ENCODE measurements around the gene TCL1A.
"Not testable (repeated sequence)": the region's sequence is repeated elsewhere in the genome, so short reads cannot be mapped to it uniquely, and the experiment has no call there.

The TCL1A gene, protein sequence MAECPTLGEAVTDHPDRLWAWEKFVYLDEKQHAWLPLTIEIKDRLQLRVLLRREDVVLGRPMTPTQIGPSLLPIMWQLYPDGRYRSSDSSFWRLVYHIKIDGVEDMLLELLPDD

GRCh38 chr14:95713596-95714371 is at the start of gene TCL1A:
TCL1A (minus strand) TSS chr14:95714125; CDS start chr14:95714066, 59 bp downstream.
- Histone ChIP-seq H3K9me3 (ENCODE audit: insufficient read depth, low read depth, low read length) (no peaks in the 10 kb centered on the region), H3K27ac (ENCODE audit: low read length) (no peak within 1 kb of the TSS), H3K9ac (ENCODE audit: low read depth, low read length) (no peak within 1 kb of the TSS), H3K4me1 (ENCODE audit: insufficient read depth, low read length) (peaks cover 2% of the 10 kb centered on the region; the same call in 1 of the 2 replicates), H3K36me3 (ENCODE audit: insufficient read depth, low read depth, low read length) (no peaks in the 10 kb centered on the region), H3K27me3 (ENCODE audit: insufficient read depth, low read length) (peaks cover 19% of the 10 kb centered on the region), H3K4me3 (ENCODE audit: low read length) (no peak within 1 kb of the TSS)

GRCh38 chr14:95763032-95763431 is 49.1 kb upstream of the TCL1A start:
- H3K27ac ChIP-seq (ENCODE audit: low read length); H3K9ac ChIP-seq (ENCODE audit: low read depth, low read length); H3K4me1 ChIP-seq (ENCODE audit: insufficient read depth, low read length); H3K9me3 ChIP-seq (ENCODE audit: insufficient read depth, low read depth, low read length); H3K27me3 ChIP-seq (ENCODE audit: insufficient read depth, low read length); H3K4me3 ChIP-seq (ENCODE audit: low read length); H3K36me3 ChIP-seq (ENCODE audit: insufficient read depth, low read depth, low read length): not testable (repeated sequence)

DNA sequence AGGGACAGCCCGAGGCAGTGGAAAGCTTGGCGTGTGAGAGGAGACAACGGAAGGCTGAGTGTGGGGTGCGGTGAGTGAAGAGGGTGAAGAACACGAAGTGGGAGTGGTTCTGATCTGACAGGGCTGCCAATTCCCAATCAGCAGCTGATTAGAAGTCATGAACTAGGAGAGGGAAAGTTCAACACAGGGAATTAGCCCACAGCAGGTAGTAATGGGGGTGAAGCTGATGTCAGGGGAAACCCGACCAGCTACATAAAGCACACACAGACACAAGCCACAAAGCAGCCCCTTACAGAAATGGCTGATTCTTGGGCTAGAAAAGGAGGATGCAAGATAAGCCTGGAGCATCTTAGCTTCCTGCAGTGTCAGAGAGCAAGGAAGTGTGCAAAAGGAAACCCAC is 47.5 kb upstream of the TCL1A start:
- no peak overlapping the region for H3K9ac ChIP-seq (ENCODE audit: low read depth, low read length)
- no peaks in the 10 kb centered on the region for H3K9me3 ChIP-seq (ENCODE audit: insufficient read depth, low read depth, low read length)
- no peak overlapping the region for H3K27ac ChIP-seq (ENCODE audit: low read length)
- H3K4me1 ChIP-seq (ENCODE audit: insufficient read depth, low read length) = no peaks in the 10 kb centered on the region
- no peaks in the 10 kb centered on the region for H3K36me3 ChIP-seq (ENCODE audit: insufficient read depth, low read depth, low read length)
- H3K4me3 ChIP-seq (ENCODE audit: low read length) = no peak overlapping the region
- no peaks in the 10 kb centered on the region for H3K27me3 ChIP-seq (ENCODE audit: insufficient read depth, low read length)

GRCh38 chr14:95760596-95760995 is 46.7 kb upstream of the TCL1A start:
- Histone ChIP-seq H3K9ac (ENCODE audit: low read depth, low read length) (no peak overlapping the region), H3K27ac (ENCODE audit: low read length) (no peak overlapping the region), H3K36me3 (ENCODE audit: insufficient read depth, low read depth, low read length) (no peaks in the 10 kb centered on the region), H3K27me3 (ENCODE audit: insufficient read depth, low read length) (no peaks in the 10 kb centered on the region), H3K4me1 (ENCODE audit: insufficient read depth, low read length) (no peaks in the 10 kb centered on the region), H3K9me3 (ENCODE audit: insufficient read depth, low read depth, low read length) (no peaks in the 10 kb centered on the region), H3K4me3 (ENCODE audit: low read length) (no peak overlapping the region)

DNA sequence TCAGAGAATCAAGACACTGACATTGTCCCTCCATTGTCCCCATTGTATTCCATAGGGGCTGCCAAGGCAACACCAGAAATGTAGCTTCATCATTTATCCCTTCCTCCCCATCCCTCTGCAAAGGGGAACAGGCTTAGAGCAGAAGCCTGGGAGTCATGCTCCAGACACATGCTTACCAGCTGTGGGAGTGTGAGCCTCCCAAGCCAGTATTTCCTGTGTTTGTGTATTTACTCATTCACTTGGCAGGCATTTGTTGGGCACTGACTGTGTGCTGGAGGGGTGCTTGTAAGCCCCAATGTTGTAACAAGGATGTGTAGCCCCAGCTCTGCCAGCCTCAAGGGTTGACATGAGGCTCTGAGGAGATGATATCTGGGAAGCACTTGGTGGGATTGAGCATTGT is 46.0 kb upstream of the TCL1A start:
- Histone ChIP-seq H3K4me3 (ENCODE audit: low read length) (no peak overlapping the region), H3K27me3 (ENCODE audit: insufficient read depth, low read length) (no peaks in the 10 kb centered on the region), H3K4me1 (ENCODE audit: insufficient read depth, low read length) (no peaks in the 10 kb centered on the region), H3K36me3 (ENCODE audit: insufficient read depth, low read depth, low read length) (no peaks in the 10 kb centered on the region), H3K9ac (ENCODE audit: low read depth, low read length) (no peak overlapping the region), H3K27ac (ENCODE audit: low read length) (no peak overlapping the region), H3K9me3 (ENCODE audit: insufficient read depth, low read depth, low read length) (no peaks in the 10 kb centered on the region)

- no peak overlapping the region for H3K27ac ChIP-seq (ENCODE audit: low read length)
- no peaks in the 10 kb centered on the region for H3K36me3 ChIP-seq (ENCODE audit: insufficient read depth, low read depth, low read length)
- peaks cover 2% of the 10 kb centered on the region; the same call in 1 of the 2 replicates for H3K4me1 ChIP-seq (ENCODE audit: insufficient read depth, low read length)
- no peak overlapping the region for H3K9ac ChIP-seq (ENCODE audit: low read depth, low read length)
- no peak overlapping the region for H3K4me3 ChIP-seq (ENCODE audit: low read length)
- no peaks in the 10 kb centered on the region for H3K27me3 ChIP-seq (ENCODE audit: insufficient read depth, low read length)
- no peaks in the 10 kb centered on the region for H3K9me3 ChIP-seq (ENCODE audit: insufficient read depth, low read depth, low read length)
Measured at GRCh38 chr14:95758331-95758730, 44.4 kb upstream of the TCL1A start.

DNA sequence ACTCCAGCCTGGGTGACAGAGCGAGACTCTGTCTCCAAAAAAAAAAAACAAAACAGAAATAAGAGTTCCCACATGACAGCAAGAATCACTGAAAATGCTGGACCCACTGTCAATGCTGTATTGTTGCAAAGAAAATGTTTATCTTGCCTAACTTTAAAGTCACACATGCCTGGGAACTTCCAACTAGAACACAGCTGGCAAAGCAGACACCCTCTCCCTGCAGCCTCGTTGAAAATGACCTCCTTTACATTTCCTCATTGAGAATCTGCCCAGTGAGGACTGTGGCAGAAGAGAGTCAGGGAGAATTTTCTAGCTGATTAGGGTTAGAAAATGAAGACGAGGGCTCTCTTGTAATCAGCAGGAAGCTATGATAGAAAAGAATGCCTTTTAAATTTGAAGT is 42.8 kb upstream of the TCL1A start:
- no peaks in the 10 kb centered on the region for H3K9me3 ChIP-seq (ENCODE audit: insufficient read depth, low read depth, low read length)
- H3K4me1 ChIP-seq (ENCODE audit: insufficient read depth, low read length) = peaks cover 8% of the 10 kb centered on the region
- H3K36me3 ChIP-seq (ENCODE audit: insufficient read depth, low read depth, low read length) = no peaks in the 10 kb centered on the region
- H3K4me3 ChIP-seq (ENCODE audit: low read length) = no peak overlapping the region
- H3K27ac ChIP-seq (ENCODE audit: low read length) = no peak overlapping the region
- H3K27me3 ChIP-seq (ENCODE audit: insufficient read depth, low read length) = no peaks in the 10 kb centered on the region
- H3K9ac ChIP-seq (ENCODE audit: low read depth, low read length) = no peak overlapping the region

- Histone ChIP-seq H3K27me3 (ENCODE audit: insufficient read depth, low read length) (no peaks in the 10 kb centered on the region), H3K27ac (ENCODE audit: low read length) (no peak overlapping the region), H3K4me1 (ENCODE audit: insufficient read depth, low read length) (peaks cover 8% of the 10 kb centered on the region), H3K9ac (ENCODE audit: low read depth, low read length) (no peak overlapping the region), H3K9me3 (ENCODE audit: insufficient read depth, low read depth, low read length) (no peaks in the 10 kb centered on the region), H3K4me3 (ENCODE audit: low read length) (no peak overlapping the region), H3K36me3 (ENCODE audit: insufficient read depth, low read depth, low read length) (no peaks in the 10 kb centered on the region)
Measured at GRCh38 chr14:95756127-95756526, 42.2 kb upstream of the TCL1A start.

DNA sequence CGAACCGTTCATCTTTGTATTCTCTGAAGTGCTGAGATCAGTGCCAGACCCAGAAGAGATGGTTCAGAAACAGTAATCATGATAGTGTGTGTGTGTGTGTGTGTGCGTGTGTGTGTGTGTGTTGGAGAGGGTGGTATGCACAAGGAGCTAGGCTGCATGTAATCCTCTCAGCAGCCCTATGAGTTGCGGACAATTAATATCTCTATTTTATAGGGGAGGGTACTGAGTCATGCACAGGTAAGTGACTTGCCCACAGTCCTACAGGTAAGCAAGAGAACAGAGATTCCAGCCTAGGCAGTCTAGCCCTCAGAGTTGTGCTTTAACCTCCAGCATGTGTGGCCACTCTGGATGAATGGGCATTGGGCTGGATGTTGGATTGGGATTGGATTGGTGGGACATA is 27.9 kb upstream of the TCL1A start:
- Histone ChIP-seq H3K27ac (ENCODE audit: low read length) (no peak overlapping the region), H3K9me3 (ENCODE audit: insufficient read depth, low read depth, low read length) (no peaks in the 10 kb centered on the region), H3K4me1 (ENCODE audit: insufficient read depth, low read length) (no peaks in the 10 kb centered on the region), H3K9ac (ENCODE audit: low read depth, low read length) (no peak overlapping the region), H3K4me3 (ENCODE audit: low read length) (no peak overlapping the region), H3K36me3 (ENCODE audit: insufficient read depth, low read depth, low read length) (no peaks in the 10 kb centered on the region), H3K27me3 (ENCODE audit: insufficient read depth, low read length) (no peaks in the 10 kb centered on the region; the same call in 1 of the 2 replicates)

- Histone ChIP-seq H3K36me3 (ENCODE audit: insufficient read depth, low read depth, low read length) (no peaks in the 10 kb centered on the region), H3K4me3 (ENCODE audit: low read length) (no peak overlapping the region), H3K9ac (ENCODE audit: low read depth, low read length) (no peak overlapping the region), H3K27me3 (ENCODE audit: insufficient read depth, low read length) (no peaks in the 10 kb centered on the region; the same call in 1 of the 2 replicates), H3K27ac (ENCODE audit: low read length) (no peak overlapping the region), H3K9me3 (ENCODE audit: insufficient read depth, low read depth, low read length) (no peaks in the 10 kb centered on the region), H3K4me1 (ENCODE audit: insufficient read depth, low read length) (no peaks in the 10 kb centered on the region)
Measured at GRCh38 chr14:95741038-95741490, 27.1 kb upstream of the TCL1A start.

GRCh38 chr14:95739356-95739755 is 25.4 kb upstream of the TCL1A start:
- no peaks in the 10 kb centered on the region for H3K27me3 ChIP-seq (ENCODE audit: insufficient read depth, low read length)
- no peak overlapping the region for H3K9ac ChIP-seq (ENCODE audit: low read depth, low read length)
- H3K36me3 ChIP-seq (ENCODE audit: insufficient read depth, low read depth, low read length) = no peaks in the 10 kb centered on the region
- H3K4me3 ChIP-seq (ENCODE audit: low read length) = no peak overlapping the region
- no peaks in the 10 kb centered on the region for H3K4me1 ChIP-seq (ENCODE audit: insufficient read depth, low read length)
- no peaks in the 10 kb centered on the region for H3K9me3 ChIP-seq (ENCODE audit: insufficient read depth, low read depth, low read length)
- no peak overlapping the region for H3K27ac ChIP-seq (ENCODE audit: low read length)

- no peak overlapping the region for H3K27ac ChIP-seq (ENCODE audit: low read length)
- H3K36me3 ChIP-seq (ENCODE audit: insufficient read depth, low read depth, low read length) = no peaks in the 10 kb centered on the region
- H3K9ac ChIP-seq (ENCODE audit: low read depth, low read length) = no peak overlapping the region
- no peaks in the 10 kb centered on the region for H3K27me3 ChIP-seq (ENCODE audit: insufficient read depth, low read length)
- no peak overlapping the region for H3K4me3 ChIP-seq (ENCODE audit: low read length)
- peaks cover 7% of the 10 kb centered on the region; the same call in 1 of the 2 replicates for H3K4me1 ChIP-seq (ENCODE audit: insufficient read depth, low read length)
- no peaks in the 10 kb centered on the region for H3K9me3 ChIP-seq (ENCODE audit: insufficient read depth, low read depth, low read length)
Measured at GRCh38 chr14:95733212-95733611, 19.3 kb upstream of the TCL1A start.
